Psoas muscle (tissue), 8 donors: ENCODE data around the gene IL1RAPL1. TPM values are rescaled to one million over a fixed set of nuclear protein-coding genes. Genes with fewer than 3 reads are reported as not detected.

Experiments
- ATAC-seq, 4 donors: fragments of 200-7000 bp; cut with Tn5 transposase; one replicate each; pipeline ENCODE4 v1.9.1; 2020; ENCODE audit warnings: moderate library complexity in 3 of 4, mild to moderate bottlenecking in 2 of 4
- DNase-seq, 2 donors: peaks; one replicate each; pipeline ENCODE4 v3.0.0-alpha.2; 2020
- H3K27ac ChIP-seq: fragments of 200-600 bp; one replicate; pipeline ENCODE4 v1.8.0; 2022
- H3K27me3 ChIP-seq, 3 donors: fragments of 200-600 bp in 1 of 3; one replicate each; pipeline versions ENCODE4 v1.6.1 to v1.8.0; 2013 to 2022; ENCODE audit warnings: low read length in 2 of 3, mild to moderate bottlenecking in 2 of 3, moderate library complexity in 1 of 3; ENCODE audit not compliant: insufficient read depth in 3 of 3
- H3K36me3 ChIP-seq, 2 donors: fragments of 200-600 bp in 1 of 2; one replicate each; pipeline versions ENCODE4 v1.6.1 to v1.8.0; 2013 to 2022; ENCODE audit warnings: low read depth in 1 of 2, mild to moderate bottlenecking in 1 of 2, moderate library complexity in 1 of 2; ENCODE audit not compliant: insufficient read depth in 1 of 2
- H3K4me1 ChIP-seq: fragments of 200-600 bp; one replicate; pipeline ENCODE4 v1.8.0; 2022
- H3K4me3 ChIP-seq: fragments of 200-600 bp; one replicate; pipeline ENCODE4 v1.8.0; 2022; ENCODE audit warnings: mild to moderate bottlenecking
- H3K9me3 ChIP-seq: fragments of 200-600 bp; one replicate; pipeline ENCODE4 v1.8.0; 2022
- CTCF ChIP-seq: fragments of 200-600 bp; IDR thresholded peaks from one replicate; pipeline ENCODE4 v1.8.0; 2022; ENCODE audit warnings: antibody characterized with exemption
- WGBS, 3 donors: extraction: QIAGEN DNeasy Blood & Tissue Kit; methylation state at CpG; one replicate each; pipeline versions ENCODE4 v1.1.6 to v1.1.7; 2013; 5-methylcytosine and 5-hydroxymethylcytosine counted together
- intact Hi-C, 2 donors: fragments of 100-400 bp; cut with DNase I; formaldehyde crosslinking; loops; one replicate each; pipeline versions ENCODE4 v1.11.0 to v1.14.2; 2022
- polyA plus RNA-seq, 3 donors: library from polyadenylated mRNA; stranded (reverse); fragments of 200-250 nt; gene quantifications; one replicate each; pipeline ENCODE4 v1.2.3, GENCODE V29; 2013
- total RNA-seq, 4 donors: library from RNA; stranded (reverse); fragmentation: NEBNext Ultra II Directional in 2 of 4; extraction: Animal tissue kit (Norgen Biotek cat#: 25700) in 2 of 4; gene quantifications; one replicate each; pipeline versions ENCODE4 v1.2.1 to v1.2.4, GENCODE V29; 2021 to 2023
- donor health status: healthy with polysubstance abuse.
- donor health status: DM: no; HTN: no; CAD: no; lungs with moderate emphysema.
- donor health status: Bipolar disorder and iron deficiency.
- donor health status: healthy.
- donor health status: DM: yes; HTN: yes; CAD: no.
- donor health status: DM: no; HTN: no; CAD: no.
- donor health status: DM: no; HTN: no; CAD: no.
- donor health status: DM: yes; HTN: yes; CAD: no.

The IL1RAPL1 gene
- total and polyA plus RNA-seq, 7 donors = 0.04 to 0.50 (median 0.19) TPM; not detected in 1

- ATAC-seq (no peak), DNase-seq (no peak)
- Histone ChIP-seq H3K36me3 (no peaks in the 10 kb centered on the region), H3K4me3 (no peak overlapping the region), H3K27ac (no peak overlapping the region), H3K4me1 (no peaks in the 10 kb centered on the region), H3K9me3 (no peaks in the 10 kb centered on the region), H3K27me3 (no peaks in the 10 kb centered on the region)
- WGBS, 3 donors = 19 to 30% (median 19%) methylated on average over 3 of the region's 3 CpGs
- TF ChIP-seq CTCF = no peak
- intact Hi-C loops = loop anchor here in 1 of 2 donors (10.0 kb wide), 1 partner anchor 844 kb away; no protein-coding TSS in a partner anchor
Measured at GRCh38 chrX:28998609-28999135, 411.4 kb downstream of the IL1RAPL1 start.

DNA sequence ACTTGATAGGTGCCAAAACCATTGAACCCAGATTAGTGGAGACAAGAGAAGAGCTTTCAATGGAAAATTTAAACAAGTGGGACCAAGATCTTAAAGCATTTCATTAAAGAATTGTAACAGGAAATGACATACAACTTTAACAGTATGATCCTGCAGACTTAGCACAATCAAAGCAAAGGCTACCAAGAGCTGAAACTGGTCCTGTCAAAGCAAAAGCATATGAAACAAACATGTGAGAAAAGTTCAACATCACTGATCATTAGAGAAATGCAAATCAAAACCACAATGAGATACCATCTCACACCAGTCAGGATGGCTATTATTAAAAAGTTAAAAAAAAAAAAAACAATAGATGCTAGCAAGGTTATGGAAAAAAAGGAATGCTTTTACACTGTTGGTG is 425.6 kb downstream of the IL1RAPL1 start:
- Histone ChIP-seq H3K4me3 (no peak overlapping the region), H3K4me1 (no peaks in the 10 kb centered on the region), H3K9me3 (no peaks in the 10 kb centered on the region), H3K36me3 (no peaks in the 10 kb centered on the region), H3K27me3 (no peaks in the 10 kb centered on the region), H3K27ac (no peak overlapping the region)
- DNase-seq (no peak), ATAC-seq (no peak)
- no peak for TF ChIP-seq CTCF
- intact Hi-C loops = no loop called here

- no peak overlapping the region for H3K27ac ChIP-seq
- H3K27me3 ChIP-seq = no peaks in the 10 kb centered on the region
- DNase-seq (no peak), ATAC-seq (no peak)
- no peak overlapping the region for H3K4me3 ChIP-seq
- H3K36me3 ChIP-seq = no peaks in the 10 kb centered on the region
- no peaks in the 10 kb centered on the region for H3K4me1 ChIP-seq
- intact Hi-C loops = no loop called here
- no peaks in the 10 kb centered on the region for H3K9me3 ChIP-seq
- TF ChIP-seq CTCF = no peak
Measured at GRCh38 chrX:29023207-29023606, 436.0 kb downstream of the IL1RAPL1 start.

GRCh38 chrX:29024871-29025270 is 437.6 kb downstream of the IL1RAPL1 start:
- Histone ChIP-seq H3K9me3 (no peaks in the 10 kb centered on the region), H3K27me3 (no peaks in the 10 kb centered on the region), H3K4me3 (no peak overlapping the region), H3K27ac (no peak overlapping the region), H3K36me3 (no peaks in the 10 kb centered on the region), H3K4me1 (no peaks in the 10 kb centered on the region)
- ATAC-seq (no peak), DNase-seq (no peak)
- TF ChIP-seq CTCF = no peak
- WGBS, 3 donors = 46 to 71% (median 59%) methylated on average over 2 of the region's 2 CpGs
- intact Hi-C loops = no loop called here

GRCh38 chrX:29039501-29039900 is 452.3 kb downstream of the IL1RAPL1 start:
- Histone ChIP-seq H3K4me3 (no peak overlapping the region), H3K27ac (no peak overlapping the region), H3K27me3 (peaks cover 0 to 4% (median 0%) of the 10 kb centered on the region in 3 donors), H3K36me3 (no peaks in the 10 kb centered on the region), H3K4me1 (no peaks in the 10 kb centered on the region), H3K9me3 (no peaks in the 10 kb centered on the region)
- 48 to 75% (median 70%) methylated on average over 2 of the region's 2 CpGs for WGBS, 3 donors
- DNase-seq (no peak), ATAC-seq (no peak)
- no peak for TF ChIP-seq CTCF
- intact Hi-C loops = no loop called here
